ENCODE measurements around the gene TMEM30A.

The TMEM30A gene

DNA sequence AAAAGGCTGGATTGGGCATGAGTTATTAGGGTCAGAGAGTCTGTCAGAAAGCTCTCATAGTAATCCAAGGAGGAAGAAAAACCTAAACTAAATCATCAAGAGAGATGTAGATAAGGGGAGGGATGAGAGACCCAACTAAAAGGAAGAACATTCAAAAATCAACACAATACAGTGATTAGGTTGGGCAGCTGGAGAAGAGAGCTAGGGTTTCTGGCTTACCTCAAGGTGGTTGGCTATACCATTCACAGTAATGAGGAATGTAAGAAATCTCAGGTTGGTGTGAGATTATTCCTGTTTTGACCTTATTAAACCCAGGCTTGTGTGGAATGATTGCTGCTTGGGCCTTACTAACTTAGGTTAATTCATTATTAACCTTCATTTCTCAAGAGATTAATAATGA lies 34.8 kb downstream of the TMEM30A start:
- H3K27ac ChIP-seq (ENCODE audit: low read depth in 2 of 2, low read length in 2 of 2): no peak overlapping the region
- H3K27me3 ChIP-seq (ENCODE audit: control insufficient read depth in 2 of 2, insufficient read depth in 2 of 2, low read length in 2 of 2): no peaks in the 10 kb centered on the region
- peaks cover 0 to 11% of the 10 kb centered on the region in 2 donors for H3K36me3 ChIP-seq (ENCODE audit: control insufficient read depth in 2 of 2, insufficient read depth in 2 of 2, low read length in 2 of 2)

DNA sequence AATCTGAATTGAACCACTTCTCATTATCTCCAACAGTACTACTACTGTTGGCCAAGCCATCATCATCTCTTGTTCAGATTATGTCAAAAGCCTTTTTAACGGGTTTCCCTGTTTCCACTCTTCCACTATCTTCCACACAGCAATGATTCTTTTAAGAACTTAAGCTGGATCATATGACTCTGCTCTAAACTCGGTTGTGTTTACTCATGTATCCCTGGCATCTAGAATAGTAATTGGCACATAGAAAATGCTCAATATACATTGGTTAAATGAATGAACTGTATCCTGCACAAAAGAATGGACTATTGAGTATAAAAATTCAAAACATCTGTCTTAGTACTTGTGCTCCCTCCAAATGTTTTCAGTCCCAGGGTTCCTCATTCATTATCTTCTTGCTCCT lies 38.2 kb downstream of the TMEM30A start:
- Histone ChIP-seq H3K9ac (ENCODE audit: low read depth in 1 of 2, low read length in 2 of 2) (no peak overlapping the region), H3K36me3 (ENCODE audit: control insufficient read depth in 2 of 2, insufficient read depth in 2 of 2, low read length in 2 of 2) (peaks cover 0 to 1% of the 10 kb centered on the region in 2 donors), H3K27me3 (ENCODE audit: control insufficient read depth in 2 of 2, insufficient read depth in 2 of 2, low read length in 2 of 2) (no peaks in the 10 kb centered on the region), H3K4me1 (ENCODE audit: control insufficient read depth in 2 of 2, insufficient read depth in 2 of 2, low read length in 2 of 2) (peaks cover 3 to 8% of the 10 kb centered on the region in 2 donors), H3K4me3 (ENCODE audit: low read length in 2 of 2) (no peak overlapping the region), H3K27ac (ENCODE audit: low read depth in 2 of 2, low read length in 2 of 2) (no peak overlapping the region), H3K9me3 (ENCODE audit: control insufficient read depth in 2 of 2, low read length in 2 of 2) (no peaks in the 10 kb centered on the region)

More for the DNA sequence above, 34.8 kb downstream of the TMEM30A start:
- no peaks in the 10 kb centered on the region for H3K4me1 ChIP-seq (ENCODE audit: control insufficient read depth in 2 of 2, insufficient read depth in 2 of 2, low read length in 2 of 2)
- no peak overlapping the region for H3K9ac ChIP-seq (ENCODE audit: low read depth in 1 of 2, low read length in 2 of 2)
- H3K4me3 ChIP-seq (ENCODE audit: low read length in 2 of 2): no peak overlapping the region
- no peaks in the 10 kb centered on the region for H3K9me3 ChIP-seq (ENCODE audit: control insufficient read depth in 2 of 2, low read length in 2 of 2)

- H3K27me3 ChIP-seq (ENCODE audit: control insufficient read depth in 2 of 2, insufficient read depth in 2 of 2, low read length in 2 of 2): no peaks in the 10 kb centered on the region
- peak overlapping the region; percentile 95 to 98 for H3K4me3 ChIP-seq (ENCODE audit: low read length in 2 of 2)
- peak overlapping the region; percentile 89 to 95 for H3K9ac ChIP-seq (ENCODE audit: low read depth in 1 of 2, low read length in 2 of 2)
- H3K4me1 ChIP-seq (ENCODE audit: control insufficient read depth in 2 of 2, insufficient read depth in 2 of 2, low read length in 2 of 2): peaks cover 3 to 11% of the 10 kb centered on the region in 2 donors
- H3K36me3 ChIP-seq (ENCODE audit: control insufficient read depth in 2 of 2, insufficient read depth in 2 of 2, low read length in 2 of 2): peaks cover 9 to 11% of the 10 kb centered on the region in 2 donors
- H3K9me3 ChIP-seq (ENCODE audit: control insufficient read depth in 2 of 2, low read length in 2 of 2): no peaks in the 10 kb centered on the region
- H3K27ac ChIP-seq (ENCODE audit: low read depth in 2 of 2, low read length in 2 of 2): peak overlapping the region; percentile 94 to 95
Observed at GRCh38 chr6:75244063-75244584, 40.5 kb downstream of the TMEM30A start.

- Histone ChIP-seq H3K4me3 (ENCODE audit: low read length in 2 of 2) (peak within 1 kb of the TSS; percentile 95 to 98), H3K27ac (ENCODE audit: low read depth in 2 of 2, low read length in 2 of 2) (peak within 1 kb of the TSS; percentile 94 to 95), H3K4me1 (ENCODE audit: control insufficient read depth in 2 of 2, insufficient read depth in 2 of 2, low read length in 2 of 2) (peaks cover 3 to 11% of the 10 kb centered on the region in 2 donors), H3K27me3 (ENCODE audit: control insufficient read depth in 2 of 2, insufficient read depth in 2 of 2, low read length in 2 of 2) (no peaks in the 10 kb centered on the region), H3K36me3 (ENCODE audit: control insufficient read depth in 2 of 2, insufficient read depth in 2 of 2, low read length in 2 of 2) (peaks cover 14 to 17% of the 10 kb centered on the region in 2 donors), H3K9me3 (ENCODE audit: control insufficient read depth in 2 of 2, low read length in 2 of 2) (no peaks in the 10 kb centered on the region), H3K9ac (ENCODE audit: low read depth in 1 of 2, low read length in 2 of 2) (peak within 1 kb of the TSS; percentile 89 to 95)
Observed at GRCh38 chr6:75243333-75244062, 41.1 kb downstream of the TMEM30A start, which contains the start of gene COX7A2. Gene COX7A2, minus strand, starts transcription at chr6:75243801. Its CDS starts 67 bp downstream, at chr6:75243734.

GRCh38 chr6:75236630-75237029 lies 48.0 kb downstream of the TMEM30A start:
- H3K9ac ChIP-seq (ENCODE audit: low read depth in 1 of 2, low read length in 2 of 2): no peak overlapping the region
- H3K4me1 ChIP-seq (ENCODE audit: control insufficient read depth in 2 of 2, insufficient read depth in 2 of 2, low read length in 2 of 2): peaks cover 0 to 3% of the 10 kb centered on the region in 2 donors
- no peak overlapping the region for H3K4me3 ChIP-seq (ENCODE audit: low read length in 2 of 2)
- peaks cover 30 to 31% of the 10 kb centered on the region in 2 donors for H3K36me3 ChIP-seq (ENCODE audit: control insufficient read depth in 2 of 2, insufficient read depth in 2 of 2, low read length in 2 of 2)
- H3K27me3 ChIP-seq (ENCODE audit: control insufficient read depth in 2 of 2, insufficient read depth in 2 of 2, low read length in 2 of 2): no peaks in the 10 kb centered on the region
- no peak overlapping the region for H3K27ac ChIP-seq (ENCODE audit: low read depth in 2 of 2, low read length in 2 of 2)
- H3K9me3 ChIP-seq (ENCODE audit: control insufficient read depth in 2 of 2, low read length in 2 of 2): no peaks in the 10 kb centered on the region

GRCh38 chr6:75235271-75235670 lies 49.3 kb downstream of the TMEM30A start:
- Histone ChIP-seq H3K9me3 (ENCODE audit: control insufficient read depth in 2 of 2, low read length in 2 of 2) (no peaks in the 10 kb centered on the region), H3K27ac (ENCODE audit: low read depth in 2 of 2, low read length in 2 of 2) (no peak overlapping the region), H3K9ac (ENCODE audit: low read depth in 1 of 2, low read length in 2 of 2) (no peak overlapping the region), H3K4me1 (ENCODE audit: control insufficient read depth in 2 of 2, insufficient read depth in 2 of 2, low read length in 2 of 2) (no peaks in the 10 kb centered on the region), H3K27me3 (ENCODE audit: control insufficient read depth in 2 of 2, insufficient read depth in 2 of 2, low read length in 2 of 2) (no peaks in the 10 kb centered on the region), H3K36me3 (ENCODE audit: control insufficient read depth in 2 of 2, insufficient read depth in 2 of 2, low read length in 2 of 2) (peaks cover 23 to 31% of the 10 kb centered on the region in 2 donors), H3K4me3 (ENCODE audit: low read length in 2 of 2) (no peak overlapping the region)

DNA sequence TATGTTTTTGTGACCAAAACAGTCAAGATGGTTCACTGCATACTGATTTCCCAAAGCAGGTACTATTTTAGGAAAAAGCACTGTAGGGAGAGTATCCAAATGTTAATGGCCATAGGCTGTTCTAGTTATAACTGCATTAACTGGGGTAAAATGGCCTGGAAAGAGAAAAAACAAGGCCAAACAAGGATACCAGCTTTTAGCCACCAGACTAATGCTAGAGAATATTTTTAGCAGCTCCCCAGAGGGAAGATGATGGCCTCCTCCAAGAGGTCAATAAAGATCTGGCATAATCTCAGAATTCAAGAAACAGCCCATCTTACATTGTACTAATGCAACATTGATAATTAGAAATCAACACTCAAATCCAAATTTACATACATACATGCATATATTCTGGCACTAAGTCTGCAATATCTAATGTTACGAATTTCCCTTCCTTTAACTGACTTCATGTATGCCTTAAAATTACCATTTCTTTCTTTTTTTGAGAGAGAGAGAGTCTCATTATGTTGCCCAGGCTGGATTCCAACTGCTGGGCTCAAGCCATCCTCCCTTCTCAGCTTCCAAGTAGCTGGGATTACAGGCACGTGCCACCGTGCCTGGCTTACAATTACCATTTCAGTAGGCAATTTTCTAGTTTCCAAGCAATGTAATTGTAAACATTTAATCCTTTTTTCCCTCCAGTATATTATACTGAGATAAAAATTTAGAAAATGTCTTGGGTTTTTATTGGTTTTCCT lies 50.3 kb downstream of the TMEM30A start:
- Histone ChIP-seq H3K9me3 (ENCODE audit: control insufficient read depth in 2 of 2, low read length in 2 of 2) (no peaks in the 10 kb centered on the region), H3K4me3 (ENCODE audit: low read length in 2 of 2) (no peak overlapping the region), H3K9ac (ENCODE audit: low read depth in 1 of 2, low read length in 2 of 2) (no peak overlapping the region), H3K4me1 (ENCODE audit: control insufficient read depth in 2 of 2, insufficient read depth in 2 of 2, low read length in 2 of 2) (no peaks in the 10 kb centered on the region), H3K27me3 (ENCODE audit: control insufficient read depth in 2 of 2, insufficient read depth in 2 of 2, low read length in 2 of 2) (no peaks in the 10 kb centered on the region), H3K36me3 (ENCODE audit: control insufficient read depth in 2 of 2, insufficient read depth in 2 of 2, low read length in 2 of 2) (peaks cover 21 to 24% of the 10 kb centered on the region in 2 donors), H3K27ac (ENCODE audit: low read depth in 2 of 2, low read length in 2 of 2) (no peak overlapping the region)

DNA sequence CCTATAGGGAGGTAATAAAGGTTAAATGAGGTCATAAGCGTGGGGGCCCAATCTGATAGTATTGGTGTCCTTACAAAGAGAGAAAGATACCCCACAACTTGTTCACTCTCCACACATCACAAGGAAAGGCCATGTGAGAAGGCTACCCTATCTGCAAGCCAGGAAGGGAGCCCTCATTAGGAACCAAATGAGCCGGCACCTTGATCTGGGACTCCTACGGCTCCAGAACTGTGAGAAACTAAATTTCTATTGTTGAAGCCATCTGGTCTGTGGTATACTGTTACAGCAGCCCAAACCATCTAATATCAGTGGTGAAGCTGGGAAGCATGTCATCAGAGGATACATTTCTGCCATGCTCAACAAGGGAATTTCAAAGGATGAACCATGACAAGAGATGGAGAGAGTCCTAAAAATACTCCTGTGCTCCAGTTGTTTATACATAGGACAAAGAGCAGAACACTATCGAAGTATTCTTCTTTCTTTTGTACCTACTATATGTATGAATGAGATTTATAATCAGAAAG lies 51.4 kb downstream of the TMEM30A start:
- Histone ChIP-seq H3K27ac (ENCODE audit: low read depth in 2 of 2, low read length in 2 of 2) (no peak overlapping the region), H3K9ac (ENCODE audit: low read depth in 1 of 2, low read length in 2 of 2) (no peak overlapping the region), H3K4me3 (ENCODE audit: low read length in 2 of 2) (no peak overlapping the region), H3K27me3 (ENCODE audit: control insufficient read depth in 2 of 2, insufficient read depth in 2 of 2, low read length in 2 of 2) (no peaks in the 10 kb centered on the region), H3K9me3 (ENCODE audit: control insufficient read depth in 2 of 2, low read length in 2 of 2) (no peaks in the 10 kb centered on the region), H3K36me3 (ENCODE audit: control insufficient read depth in 2 of 2, insufficient read depth in 2 of 2, low read length in 2 of 2) (peaks cover 14 to 17% of the 10 kb centered on the region in 2 donors), H3K4me1 (ENCODE audit: control insufficient read depth in 2 of 2, insufficient read depth in 2 of 2, low read length in 2 of 2) (no peaks in the 10 kb centered on the region)

GRCh38 chr6:75230484-75231325 lies 53.9 kb downstream of the TMEM30A start:
- Histone ChIP-seq H3K9me3 (ENCODE audit: control insufficient read depth in 2 of 2, low read length in 2 of 2) (no peaks in the 10 kb centered on the region), H3K4me1 (ENCODE audit: control insufficient read depth in 2 of 2, insufficient read depth in 2 of 2, low read length in 2 of 2) (no peaks in the 10 kb centered on the region), H3K27ac (ENCODE audit: low read depth in 2 of 2, low read length in 2 of 2) (no peak overlapping the region), H3K27me3 (ENCODE audit: control insufficient read depth in 2 of 2, insufficient read depth in 2 of 2, low read length in 2 of 2) (no peaks in the 10 kb centered on the region), H3K4me3 (ENCODE audit: low read length in 2 of 2) (no peak overlapping the region), H3K36me3 (ENCODE audit: control insufficient read depth in 2 of 2, insufficient read depth in 2 of 2, low read length in 2 of 2) (peaks cover 0 to under 1% of the 10 kb centered on the region in 2 donors), H3K9ac (ENCODE audit: low read depth in 1 of 2, low read length in 2 of 2) (no peak overlapping the region)
